ENCODE results near the gene CEP295NL. TPM values are rescaled to one million over a fixed set of nuclear protein-coding genes. Genes with fewer than 3 reads are reported as not detected.

CEP295NL gene
- 1 to 10 TPM in 2 of 3 donors, under 1 TPM in 1; 0.52 to 2.7 (median 2.1) TPM for total RNA-seq
- 1.1 TPM for total RNA-seq (2013)

- ATAC-seq (no peak), DNase-seq (no peak)
- no peaks in the 10 kb centered on the region for H3K9me3 Mint-ChIP-seq
- no peak within 1 kb of the TSS for H3K27ac Mint-ChIP-seq
- Histone ChIP-seq H3K4me3 (ENCODE audit: low read length) (no peak within 1 kb of the TSS), H3K4me1 (ENCODE audit: control insufficient read depth, insufficient read depth, low read length) (no peaks in the 10 kb centered on the region), H3K9me3 (ENCODE audit: control insufficient read depth, insufficient read depth, low read length) (no peaks in the 10 kb centered on the region), H3K27ac (ENCODE audit: low read length) (no peak within 1 kb of the TSS), H3K36me3 (ENCODE audit: control insufficient read depth, insufficient read depth, low read length) (no peaks in the 10 kb centered on the region), H3K27me3 (ENCODE audit: control insufficient read depth, insufficient read depth, low read length) (no peaks in the 10 kb centered on the region)
- no peaks in the 10 kb centered on the region for H3K4me1 Mint-ChIP-seq
- H3K4me3 Mint-ChIP-seq, result no peak within 1 kb of the TSS
- H3K27me3 Mint-ChIP-seq (ENCODE audit: low read depth in 2 of 2), result no peaks in the 10 kb centered on the region
- TF ChIP-seq CTCF (IDR thresholded peaks at IDR 0.05), result no peak
- no peaks in the 10 kb centered on the region for H3K36me3 Mint-ChIP-seq
- intact Hi-C loops (cut with micrococcal nuclease), result no loop called here
- 69% methylated on average over 17 of the region's 17 CpGs for whole genome bisulfite sequencing (ENCODE audit: insufficient coverage)
Measured at GRCh38 chr17:78903101-78903779, at the start of gene CEP295NL. CEP295NL (minus strand) TSS chr17:78903201; CDS start chr17:78901828, 1,373 bp downstream.

GRCh38 chr17:78952706-78953105 lies 49.7 kb upstream of the CEP295NL start:
- no peak overlapping the region for H3K27ac Mint-ChIP-seq
- no peaks in the 10 kb centered on the region for H3K36me3 ChIP-seq (ENCODE audit: control insufficient read depth, insufficient read depth, low read length)
- no peaks in the 10 kb centered on the region for H3K27me3 ChIP-seq (ENCODE audit: control insufficient read depth, insufficient read depth, low read length)
- ATAC-seq (no peak), DNase-seq (no peak)
- no peaks in the 10 kb centered on the region for H3K4me1 Mint-ChIP-seq
- no peaks in the 10 kb centered on the region for H3K9me3 Mint-ChIP-seq
- no peak overlapping the region for H3K4me3 ChIP-seq (ENCODE audit: low read length)
- intact Hi-C loops (cut with micrococcal nuclease), result no loop called here
- peaks cover 6% of the 10 kb centered on the region for H3K9me3 ChIP-seq (ENCODE audit: control insufficient read depth, insufficient read depth, low read length)
- no peaks in the 10 kb centered on the region for H3K36me3 Mint-ChIP-seq
- 89% methylated on average over 10 of the region's 10 CpGs for WGBS (ENCODE audit: insufficient coverage)
- no peaks in the 10 kb centered on the region for H3K27me3 Mint-ChIP-seq (ENCODE audit: low read depth in 2 of 2)
- no peak overlapping the region for H3K4me3 Mint-ChIP-seq
- no peak overlapping the region for H3K27ac ChIP-seq (ENCODE audit: low read length)
- no peak for TF ChIP-seq CTCF (IDR thresholded peaks at IDR 0.05)
- no peaks in the 10 kb centered on the region for H3K4me1 ChIP-seq (ENCODE audit: control insufficient read depth, insufficient read depth, low read length)

- WGBS (ENCODE audit: insufficient coverage), result 76% methylated on average over 12 of the region's 12 CpGs
- H3K4me1 Mint-ChIP-seq, result no peaks in the 10 kb centered on the region
Measured at GRCh38 chr17:78951967-78952551, 49.1 kb upstream of the CEP295NL start.

More at GRCh38 chr17:78951967-78952551, 49.1 kb upstream of the CEP295NL start:
- Mint-ChIP-seq H3K27me3 (ENCODE audit: low read depth in 2 of 2) (no peaks in the 10 kb centered on the region), H3K4me3 (no peak overlapping the region), H3K9me3 (no peaks in the 10 kb centered on the region), H3K36me3 (no peaks in the 10 kb centered on the region), H3K27ac (no peak overlapping the region)
- H3K4me3 ChIP-seq (ENCODE audit: low read length), result no peak overlapping the region
- peaks cover 6% of the 10 kb centered on the region for H3K9me3 ChIP-seq (ENCODE audit: control insufficient read depth, insufficient read depth, low read length)
- ATAC-seq, result no peak
- no peak for TF ChIP-seq CTCF (IDR thresholded peaks at IDR 0.05)
- H3K27ac ChIP-seq (ENCODE audit: low read length), result no peak overlapping the region
- DNase-seq, result no peak
- intact Hi-C loops (cut with micrococcal nuclease), result no loop called here
- H3K27me3 ChIP-seq (ENCODE audit: control insufficient read depth, insufficient read depth, low read length), result no peaks in the 10 kb centered on the region
- no peaks in the 10 kb centered on the region for H3K4me1 ChIP-seq (ENCODE audit: control insufficient read depth, insufficient read depth, low read length)
- H3K36me3 ChIP-seq (ENCODE audit: control insufficient read depth, insufficient read depth, low read length), result no peaks in the 10 kb centered on the region
